ENCODE measurements around the gene BRPF3. TPM values are rescaled to one million over a fixed set of nuclear protein-coding genes. Genes with fewer than 3 reads are reported as not detected.

BRPF3 gene
- total and polyA plus RNA-seq, 2 donors (not counting 3 experiments of a cell fraction or from before 2014, with no cell fraction given): 30.5 to 35.7 TPM

DNA sequence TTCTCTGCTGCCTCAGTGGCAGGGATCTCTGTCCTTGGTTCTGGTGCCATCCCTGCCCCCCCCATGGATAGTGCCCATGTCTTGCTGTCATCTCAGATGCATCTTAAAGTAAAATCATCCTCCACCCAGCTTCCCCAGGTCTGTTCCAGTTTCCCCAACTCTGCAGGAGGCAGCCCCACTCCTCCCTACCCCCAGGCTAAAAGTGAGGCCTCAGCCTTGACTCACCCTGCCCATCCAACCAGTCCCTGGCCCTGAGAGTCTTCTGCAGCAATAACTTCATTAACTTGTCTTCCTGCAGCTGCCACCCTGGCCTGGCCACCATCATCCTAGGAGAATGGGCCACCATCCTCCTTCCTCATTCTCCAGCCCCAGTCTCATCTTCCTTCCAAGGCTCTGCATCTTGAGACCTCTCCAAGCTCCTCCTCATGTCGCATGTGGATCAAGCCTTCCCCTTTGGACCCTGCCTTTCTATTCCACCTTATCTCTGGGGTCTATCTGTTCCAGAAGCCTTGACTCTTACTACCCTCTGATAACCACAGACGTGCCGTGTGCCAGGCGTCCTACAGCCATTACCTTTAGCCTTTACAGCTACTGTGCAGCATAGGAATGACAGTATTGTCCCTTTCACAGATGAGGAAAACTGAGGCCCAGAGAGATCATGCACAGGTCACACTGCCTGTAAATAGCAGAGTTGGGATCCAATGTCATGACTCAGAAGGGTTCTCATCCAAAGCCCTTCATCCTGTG lies 71.4 kb downstream of the BRPF3 start:
- H3K27ac ChIP-seq (ENCODE audit: insufficient read depth, low read depth, low read length): no peak overlapping the region
- H2AFZ ChIP-seq (ENCODE audit: low read depth, low read length): no peak overlapping the region
- H3K4me2 ChIP-seq (ENCODE audit: insufficient read depth, low read length): no peak overlapping the region
- no peaks in the 10 kb centered on the region for H3K9me1 ChIP-seq (replicated peaks; ENCODE audit: control insufficient read depth, extremely low read depth, insufficient read depth, low read length)
- intact Hi-C loops (cut with micrococcal nuclease) (no loop called here), dilution Hi-C loops (cut with MboI; ENCODE audit: extremely low pct_ligation_motif_present, low sequenced_read_pairs) (no loop called here)
- no peaks in the 10 kb centered on the region for H4K20me1 ChIP-seq (replicated peaks; ENCODE audit: control insufficient read depth, extremely low read depth, insufficient read depth, low read length)
- H3K79me2 ChIP-seq (ENCODE audit: control insufficient read depth, insufficient read depth, low read length): no peaks in the 10 kb centered on the region
- no peak for FAIRE-seq
- no peaks in the 10 kb centered on the region for H3K36me3 ChIP-seq (ENCODE audit: control insufficient read depth in 2 of 2, extremely low read depth in 1 of 2, insufficient read depth in 2 of 2, low read length in 2 of 2)
- CTCF ChIA-PET: interaction anchor here (1.2 to 1.6 kb wide), 2 partner anchors 20 to 34 kb away, joined by 3 to 4 read pairs; no protein-coding TSS in a partner anchor
- TF ChIP-seq FOS (IDR thresholded peaks at IDR 0.05; ENCODE audit: borderline replicate concordance, insufficient read depth, low read length): no peak
- no peak for TF ChIP-seq GATA2 (IDR thresholded peaks at IDR 0.05; ENCODE audit: insufficient read depth, insufficient read length, low read depth, low read length)
- TF ChIP-seq MYC (IDR thresholded peaks at IDR 0.05; ENCODE audit: low read depth, low read length): no peak
- TF ChIP-seq JUN (IDR thresholded peaks at IDR 0.05; ENCODE audit: borderline replicate concordance, insufficient read depth, insufficient read length, low read depth): no peak
- TF ChIP-seq, protein P1, sequence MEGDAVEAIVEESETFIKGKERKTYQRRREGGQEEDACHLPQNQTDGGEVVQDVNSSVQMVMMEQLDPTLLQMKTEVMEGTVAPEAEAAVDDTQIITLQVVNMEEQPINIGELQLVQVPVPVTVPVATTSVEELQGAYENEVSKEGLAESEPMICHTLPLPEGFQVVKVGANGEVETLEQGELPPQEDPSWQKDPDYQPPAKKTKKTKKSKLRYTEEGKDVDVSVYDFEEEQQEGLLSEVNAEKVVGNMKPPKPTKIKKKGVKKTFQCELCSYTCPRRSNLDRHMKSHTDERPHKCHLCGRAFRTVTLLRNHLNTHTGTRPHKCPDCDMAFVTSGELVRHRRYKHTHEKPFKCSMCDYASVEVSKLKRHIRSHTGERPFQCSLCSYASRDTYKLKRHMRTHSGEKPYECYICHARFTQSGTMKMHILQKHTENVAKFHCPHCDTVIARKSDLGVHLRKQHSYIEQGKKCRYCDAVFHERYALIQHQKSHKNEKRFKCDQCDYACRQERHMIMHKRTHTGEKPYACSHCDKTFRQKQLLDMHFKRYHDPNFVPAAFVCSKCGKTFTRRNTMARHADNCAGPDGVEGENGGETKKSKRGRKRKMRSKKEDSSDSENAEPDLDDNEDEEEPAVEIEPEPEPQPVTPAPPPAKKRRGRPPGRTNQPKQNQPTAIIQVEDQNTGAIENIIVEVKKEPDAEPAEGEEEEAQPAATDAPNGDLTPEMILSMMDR (IDR thresholded peaks at IDR 0.05; ENCODE audit: extremely low read depth in 1 of 2, insufficient read depth in 1 of 2, low read depth in 1 of 2, low read length in 2 of 2): no peak
- no peak for TF ChIP-seq EZH2 (IDR thresholded peaks at IDR 0.05; ENCODE audit: borderline replicate concordance, low read depth, low read length, severe bottlenecking)
- no peak for TF ChIP-seq POLR2A (IDR thresholded peaks at IDR 0.05; ENCODE audit: low read depth, low read length)
- TF ChIP-seq POLR2AphosphoS5 (IDR thresholded peaks at IDR 0.05; ENCODE audit: insufficient read depth, low read depth, low read length): no peak
- TF ChIP-seq, protein P2, sequence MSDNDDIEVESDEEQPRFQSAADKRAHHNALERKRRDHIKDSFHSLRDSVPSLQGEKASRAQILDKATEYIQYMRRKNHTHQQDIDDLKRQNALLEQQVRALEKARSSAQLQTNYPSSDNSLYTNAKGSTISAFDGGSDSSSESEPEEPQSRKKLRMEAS (IDR thresholded peaks at IDR 0.05; ENCODE audit: insufficient read depth, insufficient read length): no peak
- no TSS peak for BruUV-seq (replicated peaks)
- H3K9me3 ChIP-seq (replicated peaks; ENCODE audit: control insufficient read depth, insufficient read depth, low read length): peaks cover 1% of the 10 kb centered on the region
- POLR2A ChIA-PET: no interaction called here
- no peak for DNase-seq (ENCODE audit: low read depth, low spot score)
- H3K4me3 ChIP-seq (replicated peaks in 1 of 3; ENCODE audit: insufficient read depth in 1 of 3, low read depth in 1 of 3, low read length in 3 of 3): no peak overlapping the region
- peaks cover 7% of the 10 kb centered on the region for H3K4me1 ChIP-seq (ENCODE audit: control insufficient read depth, extremely low read depth, insufficient read depth, low read length)
- no peak overlapping the region for H3K9ac ChIP-seq (replicated peaks; ENCODE audit: extremely low read depth, insufficient read depth, low read length)
- H3K27me3 ChIP-seq (ENCODE audit: control insufficient read depth in 2 of 2, insufficient read depth in 2 of 2, low read length in 2 of 2): peaks cover 3 to 5% of the 10 kb centered on the region in 2 experiments

All from endothelial cell of umbilical vein (primary cell).